ENCODE measurements around the gene UNC13D. TPM values are rescaled to one million over a fixed set of nuclear protein-coding genes. Genes with fewer than 3 reads are reported as not detected.

The UNC13D gene
- total and polyA plus RNA-seq, 9 of the 15 experiments (the other 6 are each of a cell fraction or from before 2014, with no cell fraction given) = 0.86 to 244 (median 69.2) TPM

GRCh38 chr17:75849724-75850123 lies 5.5 kb upstream of the UNC13D start (continued):
- TF ChIP-seq ZBTB49 (CRISPR knock-in tag; IDR thresholded peaks at IDR 0.05; ENCODE audit: borderline replicate concordance) (no peak), EP400 (IDR thresholded peaks at IDR 0.05) (peak; percentile 59)

GRCh38 chr17:75849279-75849646 lies 5.1 kb upstream of the UNC13D start:
- Histone ChIP-seq H3K27ac (ENCODE audit: extremely low read depth, low read depth, low read length) (peak overlapping the region; percentile 46), H3K9ac (ENCODE audit: insufficient read depth in 1 of 2, low read depth in 2 of 2, low read length in 2 of 2) (peak overlapping the region; percentile 29 to 87), H4K20me1 (replicated peaks; ENCODE audit: control insufficient read depth, insufficient read depth, low read length) (no peaks in the 10 kb centered on the region), H3K4me1 (replicated peaks in 1 of 2; ENCODE audit: control insufficient read depth in 2 of 2, insufficient read depth in 2 of 2, low read length in 2 of 2) (peaks cover 39 to 67% of the 10 kb centered on the region in 2 experiments), H3K9me3 (replicated peaks; ENCODE audit: control insufficient read depth, insufficient read depth, low read depth, low read length) (no peaks in the 10 kb centered on the region), H3K9me1 (ENCODE audit: control insufficient read depth, insufficient read depth, low read length) (no peaks in the 10 kb centered on the region), H2AFZ (ENCODE audit: low read depth, low read length) (no peak overlapping the region; the same call in 1 of the 2 replicates), H3K36me3 (ENCODE audit: control insufficient read depth, insufficient read depth, low read length) (peaks cover 57% of the 10 kb centered on the region), H3K27me3 (ENCODE audit: control insufficient read depth in 2 of 2, insufficient read depth in 2 of 2, low read length in 2 of 2) (no peaks in the 10 kb centered on the region), H3K4me3 (no peak overlapping the region), H3K79me2 (ENCODE audit: control insufficient read depth, insufficient read depth, low read length) (peaks cover 34% of the 10 kb centered on the region), H3K4me2 (ENCODE audit: insufficient read depth, low read length) (peak overlapping the region; percentile 60)
- ChIA-PET CTCF (ENCODE audit: low intra/inter-chr PET ratio) (no interaction called here), POLR2A (interaction anchor here (0.6 to 8.5 kb wide), 5 partner anchors 9 to 150 kb away, joined by 3 to 145 read pairs (median 5); a partner anchor contains a TSS)
- FAIRE-seq = no peak
- ATAC-seq = no peak
- BruUV-seq (replicated peaks) = no TSS peak
- DNase-seq (ENCODE audit: extremely low read depth in 1 of 4, low spot score in 3 of 4) = peak; percentile 44 to 68 (median 57)
- no peak for TF ChIP-seq ZNF140 (CRISPR knock-in tag; IDR thresholded peaks at IDR 0.05)
- no peak for TF ChIP-seq SAFB2 (IDR thresholded peaks at IDR 0.05; ENCODE audit: borderline replicate concordance, low read depth, low read length, severe bottlenecking)
- peak; percentile 62 for TF ChIP-seq CBFA2T3 (IDR thresholded peaks at IDR 0.05)
- no peak for TF ChIP-seq TFAM (CRISPR knock-in tag; conservative IDR thresholded peaks at IDR 0.05)
- peak; percentile 63 for TF ChIP-seq TCF3 (CRISPR knock-in tag; IDR thresholded peaks at IDR 0.05)
- no peak for TF ChIP-seq ATF3 (IDR thresholded peaks at IDR 0.05)
- no peak for TF ChIP-seq ATF3 (CRISPR knock-in tag; conservative IDR thresholded peaks at IDR 0.05)
- no peak for TF ChIP-seq TCF7L2 (IDR thresholded peaks at IDR 0.05; ENCODE audit: low read depth, low read length)
- no peak for TF ChIP-seq KLF10 (CRISPR knock-in tag; IDR thresholded peaks at IDR 0.05)
- no peak for TF ChIP-seq CHCHD3 (CRISPR knock-in tag; IDR thresholded peaks at IDR 0.05)
- TF ChIP-seq MXI1 (IDR thresholded peaks at IDR 0.05; ENCODE audit: low read depth, low read length) = no peak
- no peak for TF ChIP-seq HDAC1 (IDR thresholded peaks at IDR 0.05)
- TF ChIP-seq ZNF277 (CRISPR knock-in tag; IDR thresholded peaks at IDR 0.05; ENCODE audit: borderline replicate concordance) = no peak
- TF ChIP-seq CBX2 (IDR thresholded peaks at IDR 0.05; ENCODE audit: insufficient read depth, low read length, poor library complexity, severe bottlenecking) = no peak
- 44% methylated on average over 11 of the region's 11 CpGs for WGBS (ENCODE audit: insufficient coverage, low coverage, missing lambda C conversion rate)
- in situ Hi-C loops (cut with MboI) (no loop called here), intact Hi-C loops (cut with micrococcal nuclease) (loop anchor here (5.0 kb wide), 2 partner anchors 72 to 87 kb away; a partner anchor contains a TSS)
